HuH-7.5 (cell line): ENCODE results near the gene BCR.
"Not testable (repeated sequence)": the region's sequence is repeated elsewhere in the genome, so short reads cannot be mapped to it uniquely, and the experiment has no call there.

Experiments used
- DNase-seq: peaks from one replicate; pipeline ENCODE4 v3.0.0; 2011; ENCODE audit warnings: low spot score

The BCR gene

DNA sequence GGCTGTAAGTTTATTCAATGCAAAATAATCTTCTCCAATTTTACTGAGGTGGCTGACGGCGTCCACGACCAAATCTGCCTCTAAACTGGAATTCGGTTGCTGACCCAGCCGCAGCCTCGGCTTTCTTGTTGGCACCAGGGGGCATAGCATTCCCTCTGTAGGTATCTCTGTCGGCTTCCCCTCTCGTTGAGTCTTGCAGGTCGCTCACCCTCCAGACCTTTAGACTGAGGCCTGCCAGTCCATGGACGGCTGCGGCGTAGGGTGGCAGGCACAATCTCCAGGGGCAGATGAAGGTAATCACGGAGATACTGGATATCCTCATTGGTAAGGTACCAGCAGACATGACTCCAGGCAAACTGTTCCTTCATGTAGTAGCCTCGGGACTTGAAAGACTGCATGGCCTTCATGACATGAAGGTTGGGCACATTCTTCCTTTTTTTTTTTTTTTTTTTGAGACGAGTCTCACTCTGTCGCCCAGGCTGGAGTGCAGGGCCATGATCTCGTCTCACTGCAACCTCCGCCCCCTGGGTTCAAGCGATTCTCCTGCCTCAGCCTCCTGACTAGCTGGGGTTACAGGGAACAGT is 142.3 kb downstream of the BCR start:
- not testable (repeated sequence) for DNase-seq

DNA sequence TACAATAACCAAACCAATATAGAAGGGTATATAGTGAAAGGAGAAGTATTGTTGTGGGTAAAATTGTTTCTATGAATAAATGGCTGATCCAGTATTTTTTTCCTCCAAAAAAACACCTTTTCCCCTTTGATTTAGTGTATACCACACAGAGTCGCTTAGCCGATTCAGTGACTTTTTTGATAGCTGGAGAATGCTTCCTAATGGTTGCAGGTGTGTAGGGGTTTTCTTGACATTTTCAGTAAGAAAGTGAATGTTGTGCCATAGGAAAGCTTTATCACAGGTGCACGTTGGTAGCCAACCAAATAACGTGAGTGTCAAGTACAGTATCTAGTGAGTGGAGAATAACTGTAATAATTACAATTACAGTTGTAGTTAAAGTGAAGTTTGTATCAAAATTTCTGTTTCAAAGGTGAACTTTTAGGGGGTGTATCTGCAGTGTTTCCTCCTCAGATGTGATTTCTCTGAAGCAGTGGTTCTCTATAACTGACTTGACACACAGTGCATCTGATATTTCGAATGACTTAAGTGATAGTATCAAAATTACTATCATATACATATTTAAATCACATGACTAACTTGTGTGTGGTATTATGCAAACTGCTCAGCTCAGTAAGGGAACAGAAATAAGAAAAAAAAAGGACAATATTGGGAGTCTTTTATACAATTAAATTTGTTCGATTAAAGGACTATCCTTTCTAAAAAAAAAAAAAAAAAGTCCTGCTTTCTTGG is 143.8 kb downstream of the BCR start:
- DNase-seq = not testable (repeated sequence)

DNA sequence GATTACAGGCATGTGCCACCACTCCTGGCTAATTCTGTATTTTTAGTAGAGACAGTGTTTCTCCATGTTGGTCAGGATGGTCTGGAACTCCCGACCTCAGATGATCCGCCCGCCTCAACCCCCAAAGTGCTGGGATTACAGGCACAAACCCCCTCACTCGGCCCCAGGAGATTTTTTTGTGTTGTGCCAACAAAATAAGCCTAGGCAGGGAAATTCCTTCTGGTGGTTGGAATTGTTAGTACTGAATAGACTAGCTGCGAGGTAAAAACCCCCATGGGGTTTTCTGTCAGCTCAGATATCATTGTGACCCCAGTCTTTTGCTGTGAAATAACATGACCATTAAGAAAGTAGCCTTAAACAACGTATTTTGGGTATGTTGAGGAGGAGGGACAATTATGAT is 144.9 kb downstream of the BCR start:
- DNase-seq = no peak

DNA sequence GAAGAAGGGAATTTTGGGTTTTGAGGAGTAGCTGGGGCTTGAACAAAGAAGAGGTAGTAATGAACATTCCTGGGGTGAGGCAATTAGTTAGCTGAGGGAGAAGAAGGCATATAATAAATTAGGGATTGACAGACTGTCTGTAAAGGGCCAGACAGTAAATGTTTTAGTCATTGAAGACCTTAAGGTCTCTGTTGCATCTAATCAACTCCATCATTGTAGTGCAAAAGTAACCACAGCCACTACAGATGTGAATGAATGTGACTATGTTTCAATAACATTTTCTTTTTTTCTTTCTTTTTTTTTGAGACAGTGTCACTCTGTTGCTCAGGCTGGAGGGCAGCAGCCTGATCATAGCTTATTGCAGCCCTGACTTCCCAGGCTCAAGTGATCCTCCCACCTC is 153.5 kb downstream of the BCR start:
- not testable (repeated sequence) for DNase-seq

- not testable (repeated sequence) for DNase-seq
These were observed 157.4 kb downstream of the BCR start for GRCh38 chr22:23337672-23338071.

DNA sequence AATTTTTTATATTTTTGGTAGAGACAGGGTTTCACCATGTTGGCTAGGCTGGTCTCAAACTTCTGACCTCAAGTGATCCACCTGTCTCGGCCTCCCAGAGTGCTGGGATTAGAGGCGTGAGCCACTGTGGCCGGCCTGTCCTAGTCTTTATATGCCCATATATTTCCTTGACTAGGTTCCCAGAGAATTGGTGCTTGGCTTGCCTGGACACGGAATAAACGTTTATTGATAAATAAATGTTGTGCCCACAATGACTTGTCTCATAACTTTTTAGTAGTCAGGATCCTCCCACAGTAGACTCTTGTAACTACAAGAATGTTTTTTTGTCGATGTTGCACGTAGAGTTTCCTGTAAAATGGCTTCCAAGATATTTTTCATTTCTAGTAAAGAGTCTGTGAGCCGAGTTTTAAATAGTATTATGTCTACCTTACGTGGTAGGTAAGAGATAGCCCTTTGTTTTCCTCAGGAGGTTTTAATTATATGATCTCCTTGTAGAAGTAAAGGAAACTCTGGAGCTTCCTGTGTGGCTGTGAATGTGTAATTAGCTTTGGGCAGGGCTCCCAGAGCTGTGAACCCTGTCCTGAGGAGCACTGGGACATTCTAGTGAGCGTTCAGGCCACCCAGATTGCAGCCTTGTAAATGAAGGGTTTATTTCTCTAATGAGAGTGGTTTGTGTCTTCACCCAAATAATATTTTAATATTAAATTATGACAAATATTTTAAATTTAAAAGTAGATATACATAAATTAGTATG is 161.8 kb downstream of the BCR start:
- DNase-seq = not testable (repeated sequence)

DNA sequence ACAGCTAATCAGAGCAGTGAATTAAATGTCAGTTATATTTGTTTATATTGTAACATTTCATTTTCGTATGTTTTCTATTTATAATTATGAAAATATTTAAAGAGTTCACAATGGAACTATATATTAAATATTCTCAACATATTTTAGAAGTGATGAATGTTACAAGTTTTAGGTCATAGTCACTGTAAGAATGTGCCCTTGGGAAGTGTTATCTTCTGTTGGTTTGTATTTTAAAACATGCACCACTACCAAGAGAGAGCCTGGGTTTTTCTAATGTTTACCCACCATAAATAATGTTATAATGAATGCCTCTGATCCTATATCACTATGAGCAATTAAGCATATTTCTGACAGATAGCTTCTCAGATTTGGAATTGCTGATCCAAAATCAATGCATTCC is 171.0 kb downstream of the BCR start:
- DNase-seq = no peak

GRCh38 chr22:23353004-23353403 is 172.7 kb downstream of the BCR start:
- no peak for DNase-seq

DNA sequence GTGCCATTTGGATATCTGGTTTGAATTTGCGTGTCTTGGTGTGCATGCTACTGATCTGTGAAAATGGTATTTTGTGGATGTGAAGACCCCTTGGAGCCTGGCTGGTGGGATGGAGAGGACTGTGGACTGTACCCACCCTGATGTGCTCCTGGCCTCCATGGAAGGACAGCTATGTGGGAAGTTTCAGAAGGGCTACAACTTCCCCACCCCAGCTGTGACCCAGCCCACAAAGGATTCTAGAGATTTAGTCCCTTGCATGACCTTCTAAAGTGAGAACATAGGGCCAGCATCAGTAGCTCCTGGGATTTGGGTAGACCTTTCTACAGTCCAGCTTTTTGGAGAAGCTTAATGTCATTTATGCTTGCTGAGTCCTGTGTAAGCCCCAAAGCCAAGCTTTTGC is 173.4 kb downstream of the BCR start:
- no peak for DNase-seq

DNA sequence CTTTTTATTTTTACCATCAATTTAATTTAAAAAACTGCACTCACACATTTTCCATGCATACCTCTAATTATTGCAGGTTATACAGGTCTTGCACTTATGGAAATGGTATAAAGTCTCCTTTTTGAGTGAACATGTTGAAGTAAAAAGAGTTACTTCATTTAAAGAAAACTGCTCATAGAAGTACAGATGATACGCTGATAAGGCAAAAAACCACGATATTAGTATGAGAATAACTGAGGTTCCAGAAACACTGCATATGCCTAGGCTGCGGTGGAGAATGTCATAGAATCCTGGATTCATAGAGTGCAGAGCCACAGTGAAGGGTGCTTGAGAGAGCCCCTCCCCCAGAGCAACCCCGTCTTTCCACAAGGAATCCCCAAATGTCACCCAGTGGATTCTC is 175.8 kb downstream of the BCR start:
- no peak for DNase-seq

DNA sequence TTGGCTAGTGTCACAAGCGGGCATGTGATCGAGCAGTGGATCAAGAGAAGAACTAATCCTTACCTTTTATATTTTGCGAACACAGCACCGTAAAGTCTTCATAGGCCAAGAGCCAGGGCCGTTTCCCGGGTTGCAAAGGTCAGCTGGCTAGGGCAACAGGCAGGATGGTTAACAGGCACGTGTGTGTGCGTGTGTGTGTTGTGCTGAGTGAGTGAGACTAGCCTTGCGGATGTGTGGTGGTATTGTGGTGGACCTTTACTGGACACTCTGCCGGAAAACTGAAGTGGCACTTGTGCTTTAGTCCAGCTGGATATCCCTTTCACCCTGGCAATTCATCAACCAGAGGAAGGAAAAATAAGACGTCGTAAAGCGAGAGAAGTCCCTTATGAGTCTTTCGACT is 176.7 kb downstream of the BCR start:
- DNase-seq = no peak

DNA sequence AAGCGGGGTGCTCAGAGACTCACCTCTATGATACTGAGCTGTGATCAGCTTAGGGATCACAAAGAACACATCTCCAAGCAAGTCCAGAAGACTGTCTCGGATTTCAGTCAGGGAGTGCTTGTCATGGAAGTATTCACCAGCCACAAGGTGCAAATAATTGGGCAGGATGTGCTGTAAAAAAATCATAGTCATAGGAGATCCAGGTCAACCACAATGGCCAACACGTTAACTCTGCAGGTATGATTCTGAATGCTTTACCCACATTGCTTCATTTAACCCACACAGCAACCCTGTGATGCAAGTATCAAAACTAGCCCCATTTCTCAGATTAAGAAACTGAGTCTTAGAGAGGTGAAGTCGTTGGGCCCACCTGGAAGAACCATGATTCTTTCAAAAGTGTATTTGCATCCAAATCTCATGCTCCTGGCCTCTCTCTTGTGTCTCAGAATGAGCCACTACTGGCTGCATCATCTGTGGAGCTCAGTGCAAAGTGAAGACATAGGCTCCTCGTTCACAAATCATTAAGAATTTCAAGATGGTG is 179.3 kb downstream of the BCR start:
- no peak for DNase-seq

- DNase-seq = no peak
These were observed 181.4 kb downstream of the BCR start for GRCh38 chr22:23361676-23362075.

DNA sequence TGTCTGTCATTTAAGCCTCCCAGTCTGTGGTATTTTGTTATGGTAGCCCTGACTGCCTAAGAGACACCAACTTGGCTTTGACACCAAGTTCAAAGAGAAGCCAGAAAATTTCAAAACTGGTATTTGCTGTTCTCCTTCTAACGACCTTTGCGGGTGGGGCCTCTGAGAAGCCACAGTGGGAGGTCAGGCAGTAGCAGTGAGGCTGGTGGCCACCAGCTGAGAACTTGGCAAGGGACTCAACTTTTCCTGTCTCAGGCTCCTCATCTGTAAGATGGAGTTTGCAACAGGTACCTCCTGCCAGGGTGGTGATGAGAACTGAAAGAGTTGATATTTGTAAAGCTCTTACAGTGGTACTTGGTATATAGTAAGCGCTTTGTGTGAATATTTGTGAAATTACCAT is 183.4 kb downstream of the BCR start:
- DNase-seq = no peak

DNA sequence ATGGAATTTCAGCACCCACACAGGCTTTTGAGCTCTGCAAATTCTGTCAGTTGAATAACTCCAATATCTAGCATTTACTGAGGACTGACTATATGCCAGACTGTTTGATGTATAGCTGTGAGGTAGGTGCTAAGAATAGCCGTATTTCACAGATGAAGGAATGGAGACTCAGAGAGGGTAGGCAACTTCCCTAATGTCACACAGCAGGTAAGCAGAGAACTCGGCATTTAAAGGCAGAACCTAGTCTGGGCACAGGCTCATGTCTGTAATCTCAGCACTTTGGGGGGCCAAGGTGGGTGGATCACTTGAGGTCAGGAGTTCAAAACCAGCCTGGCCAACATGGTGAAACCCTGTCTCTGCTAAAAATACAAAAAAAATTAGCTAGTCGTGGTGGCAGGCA is 184.1 kb downstream of the BCR start:
- no peak for DNase-seq

DNA sequence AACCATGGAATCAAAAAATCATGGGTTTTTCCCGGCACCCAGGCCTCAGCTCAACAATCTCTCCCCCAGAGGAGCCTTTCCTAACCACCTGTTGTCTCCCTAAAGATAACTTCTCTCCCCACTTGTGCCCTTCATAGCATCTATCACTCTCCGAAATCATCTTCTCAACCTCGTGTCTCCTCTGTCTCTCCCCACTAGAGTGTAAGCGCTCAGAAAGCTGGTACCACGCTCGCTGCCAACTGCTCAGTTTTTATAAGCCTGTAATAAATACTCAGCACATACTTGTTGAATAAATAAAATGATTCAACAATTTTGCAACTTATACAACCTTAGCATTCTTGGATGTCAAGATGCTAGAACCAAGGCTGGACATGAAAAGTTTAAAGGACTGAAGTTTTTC is 185.2 kb downstream of the BCR start:
- DNase-seq = no peak

DNA sequence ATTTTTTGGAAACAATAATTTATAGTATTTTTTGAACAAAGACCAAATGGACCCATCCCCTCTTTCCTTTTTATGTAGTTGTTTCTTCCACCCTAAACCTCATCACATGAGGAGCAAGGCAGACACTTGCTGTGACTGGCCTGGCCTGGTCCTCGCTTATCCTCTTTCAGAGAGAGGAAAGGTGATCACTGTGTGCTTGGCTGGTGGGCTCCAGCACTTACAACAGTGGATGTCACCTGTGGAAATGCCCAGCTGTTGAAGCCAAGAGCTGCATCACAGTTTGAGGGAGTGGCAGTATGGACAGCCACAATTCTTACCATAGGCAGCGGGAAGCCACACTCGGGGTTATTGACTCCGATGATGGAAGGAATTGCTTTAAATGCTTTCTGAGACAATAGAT is 185.7 kb downstream of the BCR start:
- DNase-seq = no peak

- not testable (repeated sequence) for DNase-seq
These were observed 186.9 kb downstream of the BCR start for GRCh38 chr22:23367196-23367595.
